A549 (cell line): ENCODE data around the gene MEF2A. TPM values are rescaled to one million over a fixed set of nuclear protein-coding genes. Genes with fewer than 3 reads are reported as not detected.

Source experiments
- ATAC-seq, 2 experiments: fragments of 200-7000 bp in 1 of 2; fragments of >200 bp in 1 of 2; cut with Nextera tagmentation in 1 of 2; cut with Tn5 transposase in 1 of 2; 3 replicates each; pipeline versions ENCODE4 v1.8.0 to v1.9.1; 2018 to 2020; ENCODE audit warnings: mild to moderate bottlenecking in 1 of 2, moderate library complexity in 1 of 2
- CTCF ChIA-PET: fragments of 300-600 bp; sonication (Branson Sonifier 250); formaldehyde crosslinking; extraction: SDS; loops from one replicate; lab custom pipeline; 2021; ENCODE audit warnings: antibody characterized with exemption, inconsistent platforms; lab: Yijun Ruan, JAX
- POLR2A ChIA-PET: fragments of 350-600 bp; formaldehyde crosslinking; extraction: SDS; loops from one replicate; lab custom pipeline; 2021; ENCODE audit warnings: antibody characterized with exemption, inconsistent platforms; lab: Yijun Ruan, JAX
- DNase-seq, 2 experiments: peaks; one replicate each; pipeline versions ENCODE4 v3.0.0 to v3.0.0-alpha.2; 2011 to 2016; ENCODE audit warnings: low read depth in 1 of 2, low spot score in 1 of 2
- FAIRE-seq: peaks from 2 replicates; lab custom pipeline; 2011; peaks lifted over from hg19 to GRCh38; lab: Jason Lieb, UNC
- H3K27ac ChIP-seq, 2 experiments: fragments of >200 bp; sonication (Bioruptor Twin); formaldehyde crosslinking; 3 replicates each; pipeline ENCODE4 v1.5.1; 2016 to 2017
- H3K4me1 ChIP-seq: fragments of >200 bp; sonication (Bioruptor Twin); formaldehyde crosslinking; 3 replicates; pipeline ENCODE4 v1.6.1; 2016
- H3K4me2 ChIP-seq: fragments of >200 bp; sonication (Bioruptor Twin); formaldehyde crosslinking; 3 replicates; pipeline ENCODE4 v1.6.1; 2016
- H3K4me3 ChIP-seq: fragments of >200 bp; sonication (Bioruptor Twin); formaldehyde crosslinking; 3 replicates; pipeline ENCODE4 v1.5.1; 2016
- H3K9me3 ChIP-seq: fragments of >200 bp; sonication (Bioruptor Twin); formaldehyde crosslinking; 3 replicates; pipeline ENCODE4 v1.6.1; 2016
- CBX8 ChIP-seq: fragments of 200-600 bp; sonication (generic); IDR thresholded peaks from 2 replicates; pipeline ENCODE4 v1.6.1; 2016
- CHD2 ChIP-seq: fragments of 150-350 bp; IDR thresholded peaks from 2 replicates; pipeline ENCODE4 v1.6.1; 2014; ENCODE audit warnings: low read length; ENCODE audit not compliant: partially characterized antibody
- E2F6 ChIP-seq: IDR thresholded peaks from 2 replicates; pipeline ENCODE4 v1.6.1; 2012; ENCODE audit warnings: low read depth, borderline replicate concordance
- ESRRA ChIP-seq: fragments of 150-350 bp; IDR thresholded peaks from 2 replicates; pipeline ENCODE4 v1.6.1; 2014; ENCODE audit warnings: mild to moderate bottlenecking, low read length, borderline replicate concordance
- FOSL2 ChIP-seq, 2 experiments: fragments of 450-650 bp in 1 of 2; fragments of >200 bp in 1 of 2; sonication (Bioruptor Twin) in 1 of 2; formaldehyde crosslinking; IDR thresholded peaks; 2 replicates each; pipeline versions ENCODE4 v1.5.0 to v1.6.1; 2016 to 2020; ENCODE audit warnings: mild to moderate bottlenecking in 1 of 2, moderate library complexity in 1 of 2
- HDAC2 ChIP-seq: fragments of 200-600 bp; sonication (generic); IDR thresholded peaks from 2 replicates; pipeline ENCODE4 v1.6.1; 2016
- HOXA7 ChIP-seq: fragments of 250-450 bp; sonication (Bioruptor Pico); IDR thresholded peaks from 2 replicates; pipeline ENCODE4 v1.5.0; 2020; ENCODE audit warnings: mild to moderate bottlenecking, moderate library complexity
- NR3C1 ChIP-seq: fragments of >200 bp; sonication (Bioruptor Twin); formaldehyde crosslinking; IDR thresholded peaks from 3 replicates; pipeline ENCODE4 v1.6.1; 2017
- PBX3 ChIP-seq: IDR thresholded peaks from 2 replicates; pipeline ENCODE4 v1.6.1; 2012
- POLR2AphosphoS2 ChIP-seq: conservative IDR thresholded peaks from 2 replicates; pipeline ENCODE4 v1.6.1; 2012; ENCODE audit warnings: low read length, improper control_type of control experiment, inconsistent platforms
- RARB ChIP-seq: fragments of 250-450 bp; sonication (Bioruptor Pico); IDR thresholded peaks from 2 replicates; pipeline ENCODE4 v1.8.0; 2021; ENCODE audit warnings: mild to moderate bottlenecking, moderate library complexity
- RCOR1 ChIP-seq: fragments of 150-350 bp; IDR thresholded peaks from 2 replicates; pipeline ENCODE4 v1.6.1; 2014; ENCODE audit warnings: antibody characterized with exemption, low read length, low read depth
- REST ChIP-seq: fragments of 200-600 bp; sonication (generic); IDR thresholded peaks from 2 replicates; pipeline ENCODE4 v1.6.1; 2016; ENCODE audit warnings: antibody characterized with exemption, mild to moderate bottlenecking, moderate library complexity
- SREBF2 ChIP-seq: fragments of 450-650 bp; IDR thresholded peaks from 2 replicates; pipeline ENCODE4 v1.6.1; 2014; ENCODE audit warnings: mild to moderate bottlenecking, moderate library complexity
- ZFP36 ChIP-seq: fragments of 450-650 bp; IDR thresholded peaks from 2 replicates; pipeline ENCODE4 v1.6.1; 2014; ENCODE audit warnings: borderline replicate concordance; ENCODE audit not compliant: partially characterized antibody
- ZSCAN20 ChIP-seq: fragments of 250-450 bp; sonication (Bioruptor Pico); IDR thresholded peaks from 2 replicates; pipeline ENCODE4 v1.8.0; 2022; ENCODE audit warnings: mild to moderate bottlenecking, moderate library complexity
- WGBS: methylation state at CpG from one replicate; pipeline ENCODE4 v1.1.6; 2017; ENCODE audit errors: missing lambda C conversion rate; 5-methylcytosine and 5-hydroxymethylcytosine counted together
- polyA plus RNA-seq, 4 experiments: library from polyadenylated mRNA; depleted of rRNA in 3 of 4; stranded (reverse); fragments of >200 nt; fragmentation: RNase III in 1 of 4; extraction: RNeasy Plus Mini Kit Qiagen cat#74134 plus additional on column Dnase treatment in 1 of 4; gene quantifications; 2 replicates in 3 of 4; 3 replicates in 1 of 4; pipeline ENCODE4 v1.2.3, GENCODE V29; 2011 to 2017

MEF2A gene
- polyA plus RNA-seq, 2 of the 4 experiments (the other 2 are of a cell fraction) = 15.0 to 43.4 TPM

GRCh38 chr15:99717161-99718009, 151.6 kb downstream of the MEF2A start:
- no peak overlapping the region for H3K27ac ChIP-seq
- ATAC-seq (no peak), FAIRE-seq (no peak), DNase-seq (no peak)
- H3K4me2 ChIP-seq = no peak overlapping the region
- H3K9me3 ChIP-seq = no peaks in the 10 kb centered on the region
- no peaks in the 10 kb centered on the region for H3K4me1 ChIP-seq
- ChIA-PET CTCF (interaction anchor here (0.8 to 7.9 kb wide), 9 partner anchors 8 to 444 kb away, joined by 3 to 78 read pairs (median 8); no protein-coding TSS in a partner anchor), POLR2A (interaction anchor here (1.3 kb wide), 1 partner anchor 16 kb away, joined by 5 read pairs; the partner anchor contains the start of gene LYSMD4)
- 79% methylated on average over 19 of the region's 19 CpGs for WGBS
- H3K4me3 ChIP-seq = no peak overlapping the region
- TF ChIP-seq HOXA7 (CRISPR knock-in tag) (no peak), SREBF2 (no peak), HDAC2 (no peak), ESRRA (no peak), PBX3 (no peak), NR3C1 (no peak), RCOR1 (no peak), FOSL2 (IDR thresholded peaks at IDR 0.05) (no peak), FOSL2 (CRISPR knock-in tag; IDR thresholded peaks at IDR 0.05) (no peak), POLR2AphosphoS2 (no peak), REST (no peak), ZFP36 (no peak), RARB (CRISPR knock-in tag) (no peak), ZSCAN20 (CRISPR knock-in tag) (no peak)

- ATAC-seq (no peak), FAIRE-seq (peak; percentile 7), DNase-seq (no peak)
- CTCF ChIA-PET = interaction anchor here (1.1 to 7.9 kb wide), 6 partner anchors 13 to 445 kb away, joined by 3 to 78 read pairs (median 6); no protein-coding TSS in a partner anchor
- no peak overlapping the region for H3K4me3 ChIP-seq
- H3K4me1 ChIP-seq = no peaks in the 10 kb centered on the region
- no peak overlapping the region for H3K27ac ChIP-seq
- WGBS = 88% methylated on average over 4 of the region's 4 CpGs
- POLR2A ChIA-PET = interaction anchor here (0.9 kb wide), 1 partner anchor 15 kb away, joined by 10 read pairs; the partner anchor contains the start of gene LYSMD4
- H3K9me3 ChIP-seq = no peaks in the 10 kb centered on the region
- no peak for TF ChIP-seq CBX8
- TF ChIP-seq E2F6 = no peak
- no peak for TF ChIP-seq ZFP36
- no peak for TF ChIP-seq CHD2
- TF ChIP-seq, all 56 proteins: peak for 0
- no peak overlapping the region for H3K4me2 ChIP-seq
Measured at GRCh38 chr15:99718421-99718820, 152.6 kb downstream of the MEF2A start.
